HG03139 (cell line): ENCODE results near the gene POU6F1.

ENCODE experiments used
- ATAC-seq: cut with Tn5 transposase; IDR thresholded peaks from one replicate; pipeline ENCODE4 v1.9.1; 2021; ENCODE audit not compliant: unreplicated experiment

The POU6F1 gene

GRCh38 chr12:51162217-51162616 lies 55.6 kb downstream of the POU6F1 start:
- ATAC-seq: no peak

GRCh38 chr12:51160814-51161459 lies 56.9 kb downstream of the POU6F1 start:
- ATAC-seq: no peak

- ATAC-seq: no peak
These were observed 61.6 kb downstream of the POU6F1 start for GRCh38 chr12:51156245-51156765.

GRCh38 chr12:51152953-51153352 lies 64.9 kb downstream of the POU6F1 start:
- no peak for ATAC-seq

GRCh38 chr12:51150777-51151176 lies 67.1 kb downstream of the POU6F1 start:
- no peak for ATAC-seq

- no peak for ATAC-seq
These were observed 70.6 kb downstream of the POU6F1 start for GRCh38 chr12:51147309-51147708.

GRCh38 chr12:51139292-51139844 lies 78.5 kb downstream of the POU6F1 start:
- ATAC-seq: no peak
